LNCaP clone FGC (cell line): ENCODE results near the gene INTS3.
"Not testable (repeated sequence)": the region's sequence is repeated elsewhere in the genome, so short reads cannot be mapped to it uniquely, and the experiment has no call there.

Experiments used
- DNase-seq: peaks from one replicate; pipeline ENCODE4 v3.0.0-alpha.2; 2011; ENCODE audit warnings: low read depth
- H3K4me3 ChIP-seq: 2 replicates; pipeline ENCODE4 v1.5.1; 2011; ENCODE audit warnings: mild to moderate bottlenecking, low read depth, low read length, control low read depth
- TF ChIP-seq, protein P1 (sequence below): IDR thresholded peaks from 2 replicates; pipeline ENCODE4 v1.5.1; 2012; ENCODE audit warnings: mild to moderate bottlenecking; ENCODE audit not compliant: control insufficient read depth, insufficient read depth; ENCODE audit errors: extremely low read depth

INTS3 gene

DNA sequence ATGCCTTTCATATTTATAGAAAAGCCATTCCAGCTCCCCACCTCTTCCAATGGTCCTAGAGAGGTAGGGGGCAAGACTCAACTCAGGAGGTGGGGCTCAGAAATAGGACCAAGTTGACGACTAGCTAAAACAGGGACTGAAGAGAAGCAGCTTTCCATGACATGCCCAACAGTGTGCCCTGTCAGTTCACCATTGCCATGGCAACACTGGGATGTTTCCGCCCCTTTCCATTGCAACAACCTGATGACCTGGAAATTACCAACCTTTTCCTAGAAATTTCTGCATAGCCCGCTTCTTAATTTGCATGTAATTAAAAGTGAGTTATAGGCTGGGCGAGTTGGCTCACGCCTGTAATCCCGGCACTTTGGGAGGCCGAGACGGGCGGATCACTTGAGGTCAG lies 22.4 kb upstream of the INTS3 start:
- DNase-seq = no peak
- no peak overlapping the region for H3K4me3 ChIP-seq
- TF ChIP-seq, protein P1, sequence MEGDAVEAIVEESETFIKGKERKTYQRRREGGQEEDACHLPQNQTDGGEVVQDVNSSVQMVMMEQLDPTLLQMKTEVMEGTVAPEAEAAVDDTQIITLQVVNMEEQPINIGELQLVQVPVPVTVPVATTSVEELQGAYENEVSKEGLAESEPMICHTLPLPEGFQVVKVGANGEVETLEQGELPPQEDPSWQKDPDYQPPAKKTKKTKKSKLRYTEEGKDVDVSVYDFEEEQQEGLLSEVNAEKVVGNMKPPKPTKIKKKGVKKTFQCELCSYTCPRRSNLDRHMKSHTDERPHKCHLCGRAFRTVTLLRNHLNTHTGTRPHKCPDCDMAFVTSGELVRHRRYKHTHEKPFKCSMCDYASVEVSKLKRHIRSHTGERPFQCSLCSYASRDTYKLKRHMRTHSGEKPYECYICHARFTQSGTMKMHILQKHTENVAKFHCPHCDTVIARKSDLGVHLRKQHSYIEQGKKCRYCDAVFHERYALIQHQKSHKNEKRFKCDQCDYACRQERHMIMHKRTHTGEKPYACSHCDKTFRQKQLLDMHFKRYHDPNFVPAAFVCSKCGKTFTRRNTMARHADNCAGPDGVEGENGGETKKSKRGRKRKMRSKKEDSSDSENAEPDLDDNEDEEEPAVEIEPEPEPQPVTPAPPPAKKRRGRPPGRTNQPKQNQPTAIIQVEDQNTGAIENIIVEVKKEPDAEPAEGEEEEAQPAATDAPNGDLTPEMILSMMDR = no peak

DNA sequence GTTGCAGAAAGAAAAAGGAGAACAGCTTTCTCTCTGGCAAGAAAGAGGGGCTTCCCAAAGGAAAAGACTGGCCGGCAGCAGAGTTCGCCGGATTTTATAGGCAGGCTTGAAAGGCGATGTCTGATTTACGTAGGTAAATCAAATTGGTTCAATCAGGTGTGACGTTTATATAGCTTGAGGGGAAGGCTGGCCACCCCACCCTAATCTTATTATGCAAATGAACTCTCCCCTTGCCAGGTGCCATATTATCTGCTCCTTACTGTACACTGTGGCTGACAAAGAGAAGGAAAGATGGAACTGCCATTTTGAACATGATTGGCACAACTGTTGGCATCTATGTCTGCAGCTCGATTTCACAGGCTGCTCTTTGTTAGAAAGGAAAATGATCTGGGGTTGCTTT lies 16.8 kb upstream of the INTS3 start:
- DNase-seq = no peak
- TF ChIP-seq, protein P1 = no peak
- H3K4me3 ChIP-seq = no peak overlapping the region

DNA sequence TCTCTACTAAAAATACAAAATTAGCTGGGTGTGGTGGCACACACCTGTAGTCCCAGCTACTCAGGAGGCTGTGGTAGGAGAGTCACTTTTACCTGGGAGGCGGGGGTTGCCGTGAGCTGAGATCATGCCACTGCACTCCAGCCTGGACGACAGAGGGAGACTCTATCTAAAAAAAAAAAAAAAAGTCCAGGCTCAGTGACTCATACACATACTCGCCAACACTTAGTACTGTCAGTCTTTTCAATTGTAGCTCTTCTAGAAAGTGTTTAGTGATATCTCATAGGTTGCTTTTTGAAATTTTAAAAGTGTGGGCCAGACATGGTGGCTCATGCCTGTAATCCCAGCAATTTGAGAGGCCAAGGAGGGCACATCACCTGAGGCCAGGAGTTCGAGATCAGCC lies 11.6 kb upstream of the INTS3 start:
- H3K4me3 ChIP-seq, DNase-seq: not testable (repeated sequence)

DNA sequence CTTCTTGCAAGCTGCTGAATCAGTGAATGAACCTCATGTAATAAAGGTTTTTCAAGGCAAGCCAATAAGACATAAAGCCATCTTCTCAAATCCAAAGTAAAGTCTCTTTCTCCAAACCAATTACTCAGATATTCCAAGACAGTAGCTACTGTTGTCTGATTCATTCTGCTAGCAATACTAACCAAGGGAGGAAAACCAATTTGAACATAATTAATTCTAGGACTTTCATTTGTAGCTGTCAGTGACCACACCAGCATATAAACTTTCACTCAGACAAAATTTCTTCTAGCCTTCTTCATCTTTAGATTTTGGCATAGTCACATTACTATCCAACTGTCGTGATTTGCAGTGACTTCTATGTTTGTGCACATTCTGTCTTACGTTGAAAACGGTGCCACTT lies 10.5 kb upstream of the INTS3 start:
- DNase-seq = no peak

DNA sequence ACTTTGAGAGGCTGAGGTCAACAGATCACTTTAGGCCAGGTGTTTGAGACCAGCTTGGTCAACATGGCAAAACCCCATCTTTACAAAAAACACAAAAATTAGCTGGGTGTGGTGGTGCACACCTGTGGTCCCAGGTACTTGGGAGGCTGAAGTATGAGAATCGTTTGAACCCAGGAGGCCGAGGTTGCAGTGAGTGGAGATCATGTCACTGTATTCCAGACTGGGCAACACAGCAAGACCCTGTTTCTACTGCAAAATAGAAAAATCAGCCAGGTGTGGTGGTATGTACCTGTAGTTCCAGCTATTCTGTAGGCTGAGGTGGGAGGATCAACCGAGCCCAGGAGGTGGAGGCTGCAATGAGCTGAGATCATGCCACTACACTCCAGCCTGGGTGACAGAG lies 4.2 kb upstream of the INTS3 start:
- DNase-seq = no peak
- H3K4me3 ChIP-seq = no peak overlapping the region
- TF ChIP-seq, protein P1 = no peak

More for the DNA sequence above, 10.5 kb upstream of the INTS3 start:
- TF ChIP-seq, protein P1 = no peak
- no peak overlapping the region for H3K4me3 ChIP-seq

DNA sequence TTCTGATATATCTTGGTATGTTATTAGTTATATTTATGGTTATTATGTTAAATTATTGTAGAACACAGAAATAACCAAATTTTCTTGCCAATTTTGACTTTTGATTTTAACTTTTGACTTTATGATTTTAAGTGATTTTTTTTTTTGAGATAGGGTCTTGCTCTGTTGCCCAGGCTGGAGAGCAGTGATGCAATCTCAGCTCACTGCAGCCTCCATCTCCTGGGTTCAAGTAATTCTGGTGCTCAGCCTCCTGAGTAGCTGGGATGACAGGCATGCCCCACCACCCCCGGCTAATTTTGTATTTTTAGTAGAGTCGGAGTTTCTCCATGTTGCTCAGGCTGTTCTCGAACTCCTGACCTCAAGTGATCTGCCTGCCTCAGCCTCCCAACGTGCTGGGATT lies 3.2 kb upstream of the INTS3 start:
- not testable (repeated sequence) for H3K4me3 ChIP-seq, DNase-seq

DNA sequence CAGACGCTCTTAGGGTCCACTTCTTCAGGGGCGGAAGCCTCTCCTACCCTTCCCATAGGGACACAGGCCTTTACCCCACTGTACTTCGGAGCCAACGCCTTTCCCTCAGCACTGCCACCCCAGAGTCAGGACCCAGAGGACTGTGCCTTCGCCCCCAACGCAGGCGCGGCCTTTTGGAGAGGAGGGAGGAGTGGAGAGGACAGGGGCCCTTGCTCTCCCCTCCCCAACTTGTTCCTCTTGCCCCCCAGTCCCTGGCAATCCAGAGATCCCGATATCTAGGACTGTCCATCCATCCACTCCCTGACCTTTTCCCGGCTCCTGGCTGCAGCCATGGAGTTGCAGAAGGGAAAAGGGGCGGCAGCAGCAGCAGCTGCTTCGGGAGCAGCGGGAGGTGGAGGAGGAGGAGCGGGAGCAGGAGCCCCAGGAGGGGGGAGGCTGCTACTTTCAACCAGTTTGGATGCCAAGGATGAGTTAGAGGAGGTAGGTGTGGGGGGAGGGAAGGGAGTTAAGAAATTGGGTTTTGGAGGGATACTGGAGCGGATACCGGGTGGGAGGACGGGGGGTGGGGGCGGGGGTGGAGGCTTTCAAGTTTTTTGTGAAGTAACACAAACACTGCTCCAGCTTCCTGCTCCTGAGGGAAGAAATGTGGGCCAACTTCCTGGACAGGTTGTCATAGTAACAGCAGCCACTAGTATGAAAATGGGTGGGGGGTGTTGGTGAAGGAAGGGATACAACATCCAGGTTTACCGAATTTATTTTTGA lies 636 bp downstream of the INTS3 start:
- DNase-seq = no peak
- TF ChIP-seq, protein P1 = no peak

DNA sequence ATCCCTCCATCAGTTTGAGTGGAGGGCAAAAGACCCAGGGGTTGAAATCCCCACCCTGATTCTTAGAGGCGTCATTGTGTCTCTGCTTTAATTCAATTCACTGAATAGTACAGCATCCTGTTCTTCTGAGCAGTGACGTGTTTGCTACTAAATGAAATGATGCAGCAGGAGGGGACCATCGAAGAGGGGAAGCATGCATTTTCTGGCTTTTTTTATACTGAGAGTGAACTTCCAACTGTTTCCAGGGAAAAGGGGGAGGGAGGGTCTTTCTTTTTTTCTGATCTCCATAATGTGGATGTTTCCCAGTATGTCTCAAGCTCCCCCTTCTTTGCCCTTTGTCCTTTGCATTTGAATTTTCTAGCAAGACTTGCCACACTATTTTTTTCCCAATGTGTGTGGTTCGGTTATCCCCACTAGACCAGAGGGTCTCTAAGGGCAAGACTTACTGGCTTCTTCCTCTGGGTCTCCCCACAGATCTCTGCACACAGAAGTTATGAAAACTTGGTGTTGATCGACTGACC lies 2.7 kb downstream of the INTS3 start:
- TF ChIP-seq, protein P1 = no peak
- no peak overlapping the region for H3K4me3 ChIP-seq
- DNase-seq = no peak

More for the DNA sequence above, 636 bp downstream of the INTS3 start:
- H3K4me3 ChIP-seq = peak overlapping the region; percentile 100
